ENCODE data around the gene RPL10. TPM values are rescaled to one million over a fixed set of nuclear protein-coding genes. Genes with fewer than 3 reads are reported as not detected.

Gene RPL10
- total and polyA plus RNA-seq, 2 of the 13 experiments (the other 11 are each of a cell fraction or from before 2014, with no cell fraction given), result 2,381 to 4,713 TPM

- ATAC-seq (no peak), DNase-seq (ENCODE audit: low spot score) (no peak), FAIRE-seq (no peak)
- no peaks in the 10 kb centered on the region for H4K20me1 ChIP-seq (ENCODE audit: insufficient read depth, low read length)
- WGBS (ENCODE audit: low lambda C conversion rate), result no CpG with 5 or more reads among the region's 19 CpGs
- no peak overlapping the region for H3K9ac ChIP-seq (ENCODE audit: insufficient read depth, low read depth, low read length)
- no TSS peak for BruUV-seq (replicated peaks)
- H3K4me1 ChIP-seq (ENCODE audit: insufficient read depth, low read length), result peaks cover 5% of the 10 kb centered on the region; the same call in 1 of the 2 replicates
- H3K9me3 ChIP-seq (ENCODE audit: low read length), result no peaks in the 10 kb centered on the region
- ChIA-PET CTCF (ENCODE audit: low intra/inter-chr PET ratio, low total read pairs) (no interaction called here), POLR2A (interaction anchor here (1.9 kb wide), 1 partner anchor 16 kb away, joined by 5 read pairs; no protein-coding TSS in a partner anchor)
- H3K79me2 ChIP-seq (ENCODE audit: insufficient read depth, low read length), result no peaks in the 10 kb centered on the region
- peaks cover 9 to 28% of the 10 kb centered on the region in 2 experiments; a peak in 3 of 5 replicates for H3K36me3 ChIP-seq (replicated peaks in 1 of 2; ENCODE audit: control insufficient read depth in 1 of 2, insufficient read depth in 2 of 2, low read length in 2 of 2)
- no peak overlapping the region for H3K4me3 ChIP-seq (replicated peaks in 1 of 3; ENCODE audit: insufficient read depth in 1 of 3, low read depth in 2 of 3, low read length in 3 of 3)
- intact Hi-C loops (cut with micrococcal nuclease; ENCODE audit: unreplicated experiment) (no loop called here), in situ Hi-C loops (cut with HindIII; ENCODE audit: extremely low pct_ligation_motif_present, low pct_unique_long_range_greater_than_20kb) (no loop called here)
- H3K27ac ChIP-seq (ENCODE audit: extremely low read length, insufficient read depth, low read length), result no peak overlapping the region
- no peak overlapping the region for H2AFZ ChIP-seq (ENCODE audit: low read length)
- no peaks in the 10 kb centered on the region for H3K27me3 ChIP-seq (ENCODE audit: control insufficient read depth in 1 of 2, insufficient read depth in 2 of 2, low read length in 2 of 2)
- no peak overlapping the region for H3K4me2 ChIP-seq (ENCODE audit: low read depth, low read length)
- no peak for TF ChIP-seq SALL1 (CRISPR knock-in tag; IDR thresholded peaks at IDR 0.05)
- TF ChIP-seq TEAD2 (CRISPR knock-in tag; IDR thresholded peaks at IDR 0.05), result no peak
- no peak for TF ChIP-seq NKX3-1 (CRISPR knock-in tag; IDR thresholded peaks at IDR 0.05)
- no peak for TF ChIP-seq MAF1 (CRISPR knock-in tag; IDR thresholded peaks at IDR 0.05; ENCODE audit: borderline replicate concordance)
- no peak for TF ChIP-seq CHD2 (IDR thresholded peaks at IDR 0.05; ENCODE audit: low read depth, low read length)
- no peak for TF ChIP-seq REPIN1 (CRISPR knock-in tag; IDR thresholded peaks at IDR 0.05; ENCODE audit: borderline replicate concordance, low read depth)
- TF ChIP-seq ZNF576 (CRISPR knock-in tag; IDR thresholded peaks at IDR 0.05), result no peak
- TF ChIP-seq ZNF75D (CRISPR knock-in tag; IDR thresholded peaks at IDR 0.05; ENCODE audit: borderline replicate concordance), result no peak
- TF ChIP-seq FOSL2 (CRISPR knock-in tag; IDR thresholded peaks at IDR 0.05), result no peak
- TF ChIP-seq CC2D1A (CRISPR knock-in tag; IDR thresholded peaks at IDR 0.05), result no peak
- TF ChIP-seq IKZF1 (IDR thresholded peaks at IDR 0.05), result no peak
- TF ChIP-seq KLF9 (CRISPR knock-in tag; IDR thresholded peaks at IDR 0.05; ENCODE audit: low read depth), result no peak
- TF ChIP-seq ATRX (CRISPR knock-in tag; IDR thresholded peaks at IDR 0.05; ENCODE audit: borderline replicate concordance), result no peak
These were observed 48.7 kb upstream of the RPL10 start for GRCh38 chrX:154349359-154349935.

All from HepG2 (cell line).